Keratinocyte (primary cell): ENCODE measurements around the gene RASGEF1B. TPM values are rescaled to one million over a fixed set of nuclear protein-coding genes. Genes with fewer than 3 reads are reported as not detected.

Source experiments
- DNase-seq: peaks from one replicate; pipeline ENCODE4 v3.0.0-alpha.2; 2011; ENCODE audit warnings: low read depth, missing footprints, low spot score
- FAIRE-seq: peaks from 2 replicates; lab custom pipeline; 2011; peaks lifted over from hg19 to GRCh38; lab: Jason Lieb, UNC
- H2AFZ ChIP-seq: 2 replicates; pipeline ENCODE4 v1.6.0; 2012; ENCODE audit warnings: low read length, control low read depth, inconsistent platforms; ENCODE audit not compliant: control insufficient read depth
- H3K27ac ChIP-seq: 2 replicates; pipeline ENCODE4 v1.5.1; 2011; ENCODE audit warnings: low read length; ENCODE audit not compliant: control insufficient read depth, insufficient read depth
- H3K27me3 ChIP-seq: 3 replicates; pipeline ENCODE4 v1.6.0; 2011; ENCODE audit warnings: low read length; ENCODE audit not compliant: control insufficient read depth, insufficient read depth; ENCODE audit errors: extremely low read depth
- H3K36me3 ChIP-seq, 2 experiments: 2 replicates in 1 of 2; 3 replicates in 1 of 2; pipeline ENCODE4 v1.5.1; 2011; ENCODE audit warnings: low read length in 2 of 2, mild to moderate bottlenecking in 1 of 2; ENCODE audit not compliant: control insufficient read depth in 2 of 2, insufficient read depth in 2 of 2; ENCODE audit errors: extremely low read depth in 1 of 2
- H3K4me1 ChIP-seq: 3 replicates; pipeline ENCODE4 v1.5.1; 2011; ENCODE audit warnings: low read length; ENCODE audit not compliant: control insufficient read depth, insufficient read depth; ENCODE audit errors: extremely low read depth
- H3K4me2 ChIP-seq: 3 replicates; pipeline ENCODE4 v1.6.0; 2011; ENCODE audit warnings: low read depth, low read length; ENCODE audit not compliant: control insufficient read depth, insufficient read depth; ENCODE audit errors: extremely low read depth
- H3K4me3 ChIP-seq, 3 experiments: fragments of 200-600 bp in 1 of 3; sonication (generic) in 1 of 3; 2 replicates in 2 of 3; 3 replicates in 1 of 3; pipeline ENCODE4 v1.5.1; 2011 to 2016; ENCODE audit warnings: low read length in 3 of 3, mild to moderate bottlenecking in 3 of 3, control low read depth in 2 of 3, inconsistent platforms in 1 of 3, low read depth in 1 of 3, mixed read lengths in 1 of 3, mixed run types in 1 of 3, moderate library complexity in 1 of 3; ENCODE audit not compliant: control insufficient read depth in 2 of 3, insufficient read depth in 2 of 3; ENCODE audit errors: extremely low read depth in 1 of 3
- H3K79me2 ChIP-seq: 2 replicates; pipeline ENCODE4 v1.6.0; 2012; ENCODE audit warnings: low read length; ENCODE audit not compliant: control insufficient read depth, insufficient read depth
- H3K9ac ChIP-seq: 3 replicates; pipeline ENCODE4 v1.6.0; 2011; ENCODE audit warnings: low read length; ENCODE audit not compliant: control insufficient read depth, insufficient read depth; ENCODE audit errors: extremely low read depth
- H3K9me1 ChIP-seq: 3 replicates; pipeline ENCODE4 v1.6.0; 2011; ENCODE audit warnings: low read length; ENCODE audit not compliant: control insufficient read depth, insufficient read depth; ENCODE audit errors: extremely low read depth
- H3K9me3 ChIP-seq: 2 replicates; pipeline ENCODE4 v1.5.1; 2012; ENCODE audit warnings: low read depth, low read length; ENCODE audit not compliant: control insufficient read depth
- H4K20me1 ChIP-seq: 3 replicates; pipeline ENCODE4 v1.6.0; 2011; ENCODE audit warnings: low read length; ENCODE audit not compliant: control insufficient read depth, insufficient read depth; ENCODE audit errors: extremely low read depth
- CTCF ChIP-seq, 3 experiments: IDR thresholded peaks in 1 of 3; conservative IDR thresholded peaks in 1 of 3; optimal IDR thresholded peaks in 1 of 3; 2 replicates in 2 of 3; 3 replicates in 1 of 3; pipeline versions ENCODE3 to v1.5.1; 2011; ENCODE audit warnings: low read length in 3 of 3, mild to moderate bottlenecking in 3 of 3, moderate library complexity in 2 of 3, control low read depth in 1 of 3, inconsistent platforms in 1 of 3; ENCODE audit not compliant: insufficient read depth in 2 of 3; ENCODE audit errors: extremely low read depth in 1 of 3
- EZH2 ChIP-seq: IDR thresholded peaks from one replicate; pipeline ENCODE4 v1.6.1; 2012; ENCODE audit warnings: inconsistent platforms, mild to moderate bottlenecking, low read length, moderate library complexity
- dilution Hi-C: fragments of 300-500 bp; cut with MboI; formaldehyde crosslinking; loops from one replicate; pipeline ENCODE4 v1.7.0; 2020; ENCODE audit warnings: low sequenced_read_pairs; ENCODE audit not compliant: extremely low pct_ligation_motif_present
- polyA plus RNA-seq, 5 experiments: library from polyadenylated mRNA; depleted of rRNA in 3 of 5; stranded (reverse) in 3 of 5; stranded (forward) in 1 of 5; unstranded in 1 of 5; fragments of >200 nt; gene quantifications; 1 replicate in 1 of 5; 2 replicates in 3 of 5; 3 replicates in 1 of 5; pipeline versions ENCODE4 v1.2.1 to v1.2.3, GENCODE V29; 2011 to 2012; ENCODE audit warnings: missing spikeins in 2 of 5, low read depth in 1 of 5, low replicate concordance in 1 of 5

The RASGEF1B gene
- polyA plus RNA-seq, 1 donor (not counting 4 experiments of a cell fraction or from before 2014, with no cell fraction given): 0.68 TPM

DNA sequence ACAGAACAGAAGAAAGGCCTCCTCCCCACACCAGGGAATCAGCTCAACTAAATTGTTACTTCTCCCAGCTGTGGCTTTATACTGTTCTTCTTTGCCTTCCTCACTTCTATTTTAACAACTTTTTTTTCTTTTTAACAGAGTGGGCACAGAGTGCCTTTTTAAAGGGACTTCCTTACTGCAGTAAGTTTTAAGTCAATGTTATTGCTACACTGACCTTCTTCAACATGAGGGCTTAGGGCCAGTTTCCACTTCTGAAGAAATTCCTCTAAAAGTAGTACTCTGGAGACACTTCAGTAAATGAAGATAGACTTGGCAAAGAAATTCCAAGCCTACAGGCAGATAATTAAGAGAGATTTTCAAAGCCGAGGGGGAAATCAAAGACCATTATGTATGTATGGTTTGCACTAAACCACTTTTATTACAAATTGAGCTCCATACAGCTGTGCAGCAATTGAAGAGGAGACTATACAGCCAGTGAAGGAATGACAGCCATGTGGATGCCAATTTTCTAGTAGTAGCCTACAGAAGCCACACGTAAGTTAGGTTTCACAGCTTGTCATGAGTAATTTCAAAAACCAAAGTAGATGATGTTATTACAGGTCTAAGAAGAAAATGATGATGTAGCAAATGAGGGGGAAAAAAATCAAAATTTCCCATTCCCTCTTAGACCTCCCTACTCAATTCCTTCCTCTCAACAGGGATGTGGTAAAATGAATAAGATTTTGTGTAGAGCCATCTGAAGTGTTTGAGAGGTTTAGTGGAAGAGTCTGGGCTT lies 36.9 kb upstream of the RASGEF1B start:
- Histone ChIP-seq H3K4me1 (no peaks in the 10 kb centered on the region), H3K9me1 (no peaks in the 10 kb centered on the region), H3K27ac (no peak overlapping the region), H3K79me2 (no peaks in the 10 kb centered on the region), H3K9ac (no peak overlapping the region), H3K4me3 (no peak overlapping the region), H3K4me2 (no peak overlapping the region), H3K27me3 (no peaks in the 10 kb centered on the region), H3K9me3 (no peaks in the 10 kb centered on the region), H3K36me3 (no peaks in the 10 kb centered on the region), H4K20me1 (no peaks in the 10 kb centered on the region), H2AFZ (no peak overlapping the region)
- FAIRE-seq: no peak
- dilution Hi-C loops: no loop called here
- no peak for DNase-seq
- TF ChIP-seq EZH2 (no peak), CTCF (optimal IDR thresholded peaks at IDR 0.05 in 1 of 3, IDR thresholded peaks at IDR 0.05 in 1 of 3, conservative IDR thresholded peaks at IDR 0.05 in 1 of 3; ENCODE audit: extremely low read depth in 1 of 3, insufficient read depth in 2 of 3, low read length in 3 of 3) (no peak)

GRCh38 chr4:81507530-81507929 lies 35.8 kb upstream of the RASGEF1B start:
- H3K4me2 ChIP-seq: no peak overlapping the region
- H3K27me3 ChIP-seq: no peaks in the 10 kb centered on the region
- H3K27ac ChIP-seq: no peak overlapping the region
- no peaks in the 10 kb centered on the region for H4K20me1 ChIP-seq
- DNase-seq (no peak), FAIRE-seq (no peak)
- H2AFZ ChIP-seq: no peak overlapping the region
- no peaks in the 10 kb centered on the region for H3K36me3 ChIP-seq
- no peaks in the 10 kb centered on the region for H3K9me1 ChIP-seq
- no peak overlapping the region for H3K9ac ChIP-seq
- no peaks in the 10 kb centered on the region for H3K9me3 ChIP-seq
- H3K79me2 ChIP-seq: no peaks in the 10 kb centered on the region
- no peaks in the 10 kb centered on the region for H3K4me1 ChIP-seq
- no peak overlapping the region for H3K4me3 ChIP-seq
- dilution Hi-C loops: no loop called here
- TF ChIP-seq EZH2 (no peak), CTCF (optimal IDR thresholded peaks at IDR 0.05 in 1 of 3, IDR thresholded peaks at IDR 0.05 in 1 of 3, conservative IDR thresholded peaks at IDR 0.05 in 1 of 3; ENCODE audit: extremely low read depth in 1 of 3, insufficient read depth in 2 of 3, low read length in 3 of 3) (no peak)
